DMS53 treated with DMSO at 0.1 percent for 48 hours (cell line): Measurements from ENCODE around the gene TRIM37.
"Not testable (repeated sequence)": the region's sequence is repeated elsewhere in the genome, so short reads cannot be mapped to it uniquely, and the experiment has no call there.

ENCODE experiments used
- DNase-seq: peaks from one replicate; lab custom pipeline; 2025; ENCODE audit not compliant: unreplicated experiment; lab: John Stamatoyannopoulos, UW

TRIM37 gene

GRCh38 chr17:58997756-58998553 is 108.7 kb downstream of the TRIM37 start:
- DNase-seq, result no peak

GRCh38 chr17:58996968-58997367 is 109.7 kb downstream of the TRIM37 start:
- no peak for DNase-seq

GRCh38 chr17:58995247-58995940 is 111.3 kb downstream of the TRIM37 start:
- no peak for DNase-seq

- no peak for DNase-seq
Measured at GRCh38 chr17:58993311-58993710, 113.4 kb downstream of the TRIM37 start.

GRCh38 chr17:58991718-58992331 is 114.9 kb downstream of the TRIM37 start:
- DNase-seq, result no peak

DNA sequence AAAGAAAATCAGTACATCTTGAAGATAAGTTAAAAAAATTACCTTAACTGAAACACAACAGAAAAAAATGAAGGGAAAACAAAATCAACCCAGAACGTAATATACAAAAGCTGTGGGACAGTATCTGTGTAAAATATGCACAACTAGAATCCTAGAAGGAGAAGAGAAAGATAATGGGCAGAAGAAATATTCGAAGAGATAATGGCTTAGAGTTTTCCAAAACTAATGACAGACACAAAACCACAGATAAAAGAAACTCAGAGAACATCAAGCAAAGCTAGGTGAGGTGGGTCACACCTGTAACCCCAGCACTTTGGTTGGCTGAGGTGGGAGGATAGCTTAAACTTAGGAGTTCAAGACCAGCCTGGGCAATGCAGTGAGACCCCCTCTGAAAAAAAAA is 117.1 kb downstream of the TRIM37 start:
- no peak for DNase-seq

DNA sequence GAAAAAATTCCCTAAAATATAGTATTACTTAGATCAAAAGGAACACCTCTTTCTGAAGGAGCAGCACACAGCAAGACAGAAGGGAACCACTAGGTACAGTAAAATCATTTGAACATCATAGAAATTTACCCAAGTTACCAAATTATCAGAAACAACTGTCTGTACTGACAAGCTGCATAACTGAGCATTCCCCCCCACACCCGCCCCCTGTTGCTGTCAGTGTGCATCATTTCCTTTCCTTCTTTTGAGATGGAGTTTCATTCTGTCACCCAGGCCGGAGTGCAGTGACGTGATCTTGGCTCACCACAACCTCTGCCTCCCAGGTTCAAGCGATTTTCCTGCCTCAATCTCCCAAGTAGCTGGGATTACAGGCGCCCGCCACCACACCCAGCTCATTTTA is 120.7 kb downstream of the TRIM37 start:
- no peak for DNase-seq

- no peak for DNase-seq
Measured at GRCh38 chr17:58985367-58985766, 121.3 kb downstream of the TRIM37 start.

DNA sequence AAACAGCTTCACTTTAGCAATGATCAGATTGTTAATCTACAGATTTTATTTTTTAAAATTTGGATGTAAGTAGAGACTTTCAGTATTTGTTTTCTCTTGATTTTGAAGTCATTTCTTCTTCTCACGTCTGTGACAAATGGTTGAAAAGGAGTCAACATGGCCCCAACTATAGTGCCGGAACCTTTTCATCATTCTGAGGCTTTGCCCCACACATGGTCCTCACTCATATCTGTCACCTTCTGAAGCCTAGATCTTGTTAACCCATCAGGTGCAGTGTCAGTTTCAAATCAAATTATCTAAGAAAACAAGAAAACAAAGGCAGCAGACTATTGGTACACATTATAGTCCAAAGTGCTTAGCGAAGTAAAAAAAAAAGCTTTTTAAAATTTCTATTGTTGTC is 124.1 kb downstream of the TRIM37 start:
- DNase-seq, result no peak

DNA sequence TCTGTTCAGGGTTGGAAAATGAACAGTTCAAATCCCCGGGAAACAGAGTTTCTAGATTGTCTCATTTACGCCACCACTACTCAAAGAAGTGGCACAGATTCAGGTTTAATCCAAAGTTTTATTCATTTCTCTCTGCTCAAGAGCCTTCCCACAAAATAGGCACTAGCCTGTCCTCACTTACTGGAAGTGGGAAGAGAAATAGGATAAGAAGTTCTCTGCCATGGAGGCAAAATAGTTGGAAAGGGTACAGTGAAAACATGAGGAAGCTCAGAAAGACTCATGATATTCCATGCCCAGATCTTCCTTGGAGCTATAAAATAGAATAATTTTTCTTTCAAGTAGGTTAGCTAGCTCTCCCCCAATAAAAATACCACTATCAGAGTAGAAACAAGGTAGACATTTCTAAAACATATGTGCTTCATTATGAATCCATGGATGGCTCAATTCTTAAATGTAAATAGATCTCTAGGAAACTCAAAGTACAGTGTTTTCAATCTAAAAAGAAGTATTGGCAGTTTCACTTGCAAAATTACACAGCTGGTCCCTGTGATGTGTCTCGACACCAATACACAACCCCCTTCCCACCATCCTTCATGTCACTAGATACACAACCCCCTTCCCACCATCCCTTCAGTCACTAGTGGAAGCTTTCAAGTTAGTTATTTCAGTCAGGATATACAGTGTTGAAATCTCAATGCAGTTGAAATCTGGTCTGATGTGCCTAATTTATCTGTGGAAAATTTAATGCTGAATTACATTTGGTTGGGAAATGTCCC is 125.8 kb downstream of the TRIM37 start:
- no peak for DNase-seq

DNA sequence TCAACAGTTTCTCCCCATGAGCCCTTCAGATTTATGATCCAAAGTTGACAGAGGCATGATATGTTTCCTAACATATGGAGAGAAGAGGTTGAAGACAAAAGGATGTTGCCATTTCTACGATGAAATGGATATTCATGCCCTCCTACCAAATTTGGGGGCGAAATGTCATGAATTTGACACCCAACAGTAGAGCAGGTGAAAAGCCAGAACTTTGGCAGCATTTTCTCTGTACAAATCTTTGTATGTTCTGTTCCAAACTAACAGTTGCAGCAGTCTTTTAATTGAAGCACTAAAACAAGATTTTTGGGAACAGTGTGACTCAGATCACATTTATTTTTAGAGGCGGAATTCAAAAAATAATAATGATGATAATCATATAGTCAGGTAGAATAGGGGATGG is 130.1 kb downstream of the TRIM37 start:
- DNase-seq, result no peak

DNA sequence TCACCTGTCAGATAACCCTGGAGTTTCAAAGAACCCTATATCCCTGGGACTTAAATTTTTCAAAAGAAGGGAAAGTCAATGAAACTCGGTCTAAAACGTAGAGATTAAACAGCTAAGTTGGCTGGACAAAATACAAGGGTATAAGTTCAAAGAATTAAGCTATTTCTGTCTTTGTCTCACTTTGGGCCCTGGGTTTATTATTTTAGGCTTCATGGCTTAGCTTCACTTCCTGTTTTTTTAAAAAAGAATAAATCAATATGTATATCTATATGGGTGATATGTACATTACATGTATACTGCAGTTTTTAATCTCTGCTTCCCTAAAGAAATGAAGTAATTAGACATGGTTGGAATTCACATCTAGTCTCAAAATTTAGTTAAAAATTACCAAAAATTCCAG is 132.3 kb downstream of the TRIM37 start:
- DNase-seq, result no peak

DNA sequence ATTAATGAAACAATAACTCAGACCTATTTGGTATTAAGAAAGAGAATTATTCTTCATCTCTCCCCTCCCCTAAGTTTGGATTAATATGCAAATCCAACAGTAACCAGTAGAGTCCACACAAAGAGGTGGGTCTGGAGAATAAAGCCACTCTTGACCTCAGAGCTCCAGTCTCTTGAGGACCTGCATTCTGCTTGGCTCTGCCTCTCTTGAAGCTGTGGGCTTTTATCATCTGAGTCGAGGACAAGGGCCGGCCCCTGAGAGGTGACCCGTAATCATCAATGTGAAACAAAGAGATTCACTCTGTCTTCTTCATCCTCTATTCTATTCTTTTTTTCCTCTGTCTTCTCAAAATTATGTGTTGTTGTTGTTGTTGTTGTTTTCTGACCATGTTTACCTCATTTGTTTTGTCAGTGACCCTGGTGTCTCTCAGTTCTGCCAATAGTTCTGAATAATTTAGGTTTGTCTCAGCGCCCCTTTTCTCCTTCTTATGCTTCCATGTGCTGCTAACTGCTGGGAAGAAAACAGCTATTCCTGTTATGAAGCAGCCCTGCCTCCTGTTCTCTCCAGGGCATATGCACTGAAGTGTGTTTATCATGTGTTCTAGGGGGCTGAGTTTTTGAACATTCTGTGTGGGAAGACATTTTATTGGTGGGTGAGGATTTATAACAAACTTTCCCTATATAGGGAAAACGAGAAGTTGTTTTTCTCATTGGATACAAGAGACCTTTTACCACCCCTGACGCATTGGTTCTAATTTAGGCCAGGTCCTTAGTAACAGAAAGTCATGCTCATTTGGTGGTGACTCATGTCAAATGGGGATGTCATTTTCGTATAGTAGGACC is 135.8 kb downstream of the TRIM37 start:
- no peak for DNase-seq

DNA sequence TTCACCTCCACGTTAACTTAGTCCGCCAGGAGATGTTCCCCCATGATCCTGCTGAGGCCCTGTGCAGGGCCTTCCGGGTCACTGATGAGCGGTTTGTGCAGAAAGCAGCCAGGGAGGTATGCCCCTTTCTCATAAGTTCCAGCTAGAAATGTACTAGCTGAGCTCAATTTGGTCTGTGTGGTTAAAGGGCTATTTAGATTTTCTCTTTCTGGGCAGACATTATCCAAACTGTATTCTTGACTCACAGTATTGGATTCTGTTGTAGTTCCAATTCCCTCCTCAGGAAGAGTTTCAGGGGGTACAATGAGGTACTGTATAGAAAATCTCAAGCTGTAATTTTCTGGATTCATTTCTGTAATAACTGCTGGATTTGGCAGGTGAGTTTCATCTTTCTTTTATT is 137.1 kb downstream of the TRIM37 start:
- no peak for DNase-seq

DNA sequence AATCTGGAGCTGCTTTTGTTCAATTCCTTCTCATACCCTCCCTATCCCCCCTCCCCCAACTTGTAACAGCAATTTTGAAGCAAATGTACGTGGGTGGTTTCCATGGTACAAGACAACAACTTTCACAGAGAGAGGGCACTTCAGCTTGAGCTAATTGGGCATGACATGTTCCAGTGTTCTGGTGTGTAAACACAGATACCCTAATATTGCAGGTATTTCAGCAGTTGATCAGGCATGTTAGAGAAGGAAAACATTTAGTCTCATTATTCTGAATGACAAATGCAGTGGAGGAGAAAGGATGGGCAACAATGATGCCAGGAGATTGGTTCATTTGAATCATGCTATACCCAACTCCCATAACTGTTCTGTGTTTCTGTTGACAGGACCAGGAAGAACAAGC is 137.5 kb downstream of the TRIM37 start:
- no peak for DNase-seq

GRCh38 chr17:58968426-58969061 is 138.1 kb downstream of the TRIM37 start:
- no peak for DNase-seq

DNA sequence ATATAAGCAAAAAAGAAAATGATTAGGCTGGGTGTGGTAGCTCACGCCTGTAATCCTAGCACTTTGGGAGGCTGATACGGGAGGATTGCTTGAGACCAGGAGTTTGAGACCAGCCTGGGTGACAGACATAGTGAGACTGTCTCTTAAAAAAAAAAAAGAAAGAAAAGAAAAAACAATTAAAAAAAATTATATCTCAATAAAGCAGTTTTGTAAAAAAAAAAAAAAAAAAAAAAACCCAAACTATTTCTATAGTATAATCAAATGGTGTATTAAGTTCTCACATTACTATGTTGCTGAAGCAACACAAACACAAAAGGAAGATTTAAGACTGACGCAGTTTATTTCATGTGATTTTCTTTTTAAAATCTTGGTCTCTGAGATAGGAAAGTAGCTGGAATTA is 140.5 kb downstream of the TRIM37 start:
- DNase-seq, result no peak

DNA sequence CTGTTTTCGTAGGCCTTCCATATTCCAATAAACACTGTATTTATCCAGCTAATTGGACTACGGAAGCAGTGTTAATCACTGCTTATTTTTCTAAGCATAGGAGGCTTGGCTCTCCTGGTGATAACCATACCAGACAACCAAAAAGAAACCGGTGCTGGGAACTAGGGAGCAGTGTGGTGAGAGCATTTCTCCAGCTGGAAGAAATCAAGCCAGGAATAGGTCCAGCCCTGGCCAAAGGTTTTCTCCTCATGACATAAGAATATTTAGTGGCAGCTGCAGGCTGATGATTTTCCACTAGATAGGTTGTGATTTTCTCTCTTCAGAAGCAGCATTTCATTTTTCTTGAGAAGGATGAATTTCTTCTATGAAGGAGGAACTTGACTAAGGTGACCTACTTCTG is 141.5 kb downstream of the TRIM37 start:
- no peak for DNase-seq

GRCh38 chr17:58960068-58960467 is 146.6 kb downstream of the TRIM37 start:
- DNase-seq, result peak; percentile 3

DNA sequence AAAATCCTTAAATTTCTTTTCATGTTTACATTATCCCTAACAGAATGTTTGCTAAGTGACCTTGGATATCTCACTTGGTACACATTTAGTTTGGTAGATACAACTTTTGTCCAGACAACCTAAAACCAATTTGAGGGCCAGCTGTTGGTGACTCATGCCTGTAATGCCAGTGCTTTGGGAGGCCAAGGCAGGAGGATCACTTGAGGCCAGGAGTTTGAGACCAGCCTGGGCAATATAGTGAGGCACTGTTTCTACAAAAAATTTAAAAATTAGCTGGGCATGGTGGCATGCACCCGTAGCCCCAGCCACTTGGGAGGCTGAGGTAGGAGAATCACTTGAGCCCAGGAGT is 149.0 kb downstream of the TRIM37 start:
- DNase-seq, result not testable (repeated sequence)
